Heart left ventricle (tissue), 11 donors: Measurements from ENCODE around the gene TSPAN11. TPM values are rescaled to one million over a fixed set of nuclear protein-coding genes. Genes with fewer than 3 reads are reported as not detected.

Experiments
- polyA plus RNA-seq, 2 donors: library from polyadenylated mRNA; stranded (reverse); fragments of 200-250 nt; gene quantifications; one replicate each; pipeline ENCODE4 v1.2.3, GENCODE V29; 2013
- total RNA-seq, 9 donors: library from RNA; depleted of rRNA in 2 of 9; stranded (reverse); fragments of >200 nt in 2 of 9; fragmentation: NEBNext Ultra II Directional in 3 of 9; extraction: Animal tissue kit (Norgen Biotek cat#: 25700) in 3 of 9; gene quantifications; one replicate each; pipeline versions ENCODE4 v1.1.0 to v1.2.4, GENCODE V29; 2016 to 2023
- donor health status: ischemic (EF 13 %, LVEDD 7.1; RV severe dilation, severe dysfunction).
- donor health status: healthy with polysubstance abuse.
- donor health status: DM: no; HTN: yes; CAD: no.
- donor health status: DM: no; HTN: no; CAD: no.
- donor health status: ischemic (EF 25% LVEDD 5.7; RV mildly dilated, moderate dysfunction).
- donor health status: healthy.
- donor health status: DM: yes; HTN: yes; CAD: no.
- donor health status: PGD.
- donor health status: nonischemic (EF 23%, LVEDD 6.1; RV moderate dilation, normal function).

Gene TSPAN11
- total and polyA plus RNA-seq, 11 donors = 0.49 to 4.2 (median 1.9) TPM

Other genes starting within 250 kb of the TSPAN11 start
- 10 to 100 TPM; 16.9 to 37.2 (median 28.7) TPM for gene IPO8, start 230.9 kb upstream of the TSPAN11 start, total RNA-seq
- gene IPO8, start 230.9 kb upstream of the TSPAN11 start, polyA plus RNA-seq = 10 to 100 TPM in 1 of 2 donors, 1 to 10 TPM in 1; 6.1 to 20.1 TPM
- gene CAPRIN2, start 171.8 kb upstream of the TSPAN11 start, total RNA-seq = 10 to 100 TPM; 15.3 to 33.6 (median 30.4) TPM
- gene CAPRIN2, start 171.8 kb upstream of the TSPAN11 start, polyA plus RNA-seq = 10 to 100 TPM in 1 of 2 donors, 1 to 10 TPM in 1; 9.9 to 13.9 TPM
- gene DDX11, start 147.1 kb downstream of the TSPAN11 start, total RNA-seq = 10 to 100 TPM in 1 of 9 donors, 1 to 10 TPM in 8; 2.3 to 15.1 (median 6.9) TPM
- 1 to 10 TPM; 6.4 to 8.0 TPM for gene DDX11, start 147.1 kb downstream of the TSPAN11 start, polyA plus RNA-seq